H1 (cell line): ENCODE data around the gene DBNDD1.

Experiments
- CTCF ChIP-seq, 3 experiments: IDR thresholded peaks; 1 replicate in 2 of 3; 2 replicates in 1 of 3; pipeline versions ENCODE4 v1.5.1 to v1.6.1; 2011; ENCODE audit warnings: low read length in 3 of 3, mild to moderate bottlenecking in 3 of 3, inconsistent platforms in 2 of 3, low read depth in 1 of 3, moderate library complexity in 1 of 3; ENCODE audit not compliant: insufficient read depth in 1 of 3; ENCODE audit errors: control extremely low read depth in 1 of 3
- JUN ChIP-seq: IDR thresholded peaks from 2 replicates; pipeline ENCODE4 v1.6.1; 2011; ENCODE audit warnings: low read depth, mild to moderate bottlenecking, improper control_type of control experiment, low read length
- TF ChIP-seq, protein P1 (sequence below): IDR thresholded peaks from 2 replicates; pipeline ENCODE4 v1.6.1; 2011; ENCODE audit warnings: low read length, improper control_type of control experiment

DNA sequence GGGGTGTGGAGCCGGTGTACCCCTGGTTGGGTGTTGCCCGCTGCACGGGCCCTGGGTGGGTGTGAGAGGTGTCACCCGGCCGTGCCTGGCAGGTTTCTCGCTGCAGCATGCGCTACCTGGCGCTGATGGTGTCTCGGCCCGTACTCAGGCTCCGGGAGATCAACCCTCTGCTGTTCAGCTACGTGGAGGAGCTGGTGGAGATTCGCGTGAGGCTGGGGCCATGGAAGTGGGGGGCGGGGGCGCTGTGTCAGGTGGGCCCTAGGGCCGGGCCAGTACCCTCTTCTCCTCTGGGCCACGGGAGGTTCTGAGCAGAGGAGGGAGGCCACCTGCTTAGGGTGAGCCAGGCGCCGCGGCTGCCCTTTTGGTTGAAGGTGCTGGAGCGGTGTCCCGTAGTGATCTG, 57.3 kb downstream of the DBNDD1 start:
- TF ChIP-seq, protein P1, sequence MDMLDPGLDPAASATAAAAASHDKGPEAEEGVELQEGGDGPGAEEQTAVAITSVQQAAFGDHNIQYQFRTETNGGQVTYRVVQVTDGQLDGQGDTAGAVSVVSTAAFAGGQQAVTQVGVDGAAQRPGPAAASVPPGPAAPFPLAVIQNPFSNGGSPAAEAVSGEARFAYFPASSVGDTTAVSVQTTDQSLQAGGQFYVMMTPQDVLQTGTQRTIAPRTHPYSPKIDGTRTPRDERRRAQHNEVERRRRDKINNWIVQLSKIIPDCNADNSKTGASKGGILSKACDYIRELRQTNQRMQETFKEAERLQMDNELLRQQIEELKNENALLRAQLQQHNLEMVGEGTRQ = no peak
- no peak for TF ChIP-seq CTCF (IDR thresholded peaks at IDR 0.05; ENCODE audit: control extremely low read depth in 1 of 3, insufficient read depth in 1 of 3, low read depth in 1 of 3, low read length in 3 of 3)
- no peak for TF ChIP-seq JUN
